Neural cell (in vitro differentiated cells): ENCODE data around the gene C2. TPM values are rescaled to one million over a fixed set of nuclear protein-coding genes. Genes with fewer than 3 reads are reported as not detected.

Source experiments
- H2AFZ ChIP-seq: fragments of 200-600, 300-800 bp; sonication (generic), shearing (Covaris generic); 2 replicates; pipeline ENCODE4 v1.6.0; 2014; ENCODE audit warnings: low read depth, mild to moderate bottlenecking, antibody characterized with exemption, low read length, moderate library complexity
- H3F3A ChIP-seq: fragments of 200-600 bp; shearing (Covaris generic); 2 replicates; pipeline ENCODE4 v1.6.1; 2016; ENCODE audit warnings: mild to moderate bottlenecking, moderate library complexity, mixed read lengths, antibody characterized with exemption, low read length; ENCODE audit not compliant: insufficient read depth, poor library complexity, severe bottlenecking
- H3K27ac ChIP-seq: fragments of 200-600, 300-800 bp; sonication (generic), shearing (Covaris generic); 2 replicates; pipeline ENCODE4 v1.5.1; 2014; ENCODE audit warnings: mild to moderate bottlenecking, low read length, moderate library complexity
- H3K27me3 ChIP-seq: fragments of 300-800, 200-600 bp; sonication (generic), shearing (Covaris generic); 2 replicates; pipeline ENCODE4 v1.6.0; 2014; ENCODE audit warnings: mild to moderate bottlenecking, low read depth, low read length, moderate library complexity; ENCODE audit not compliant: insufficient read depth
- H3K36me3 ChIP-seq: fragments of 300-800, 200-600 bp; sonication (generic), shearing (Covaris generic); 2 replicates; pipeline ENCODE4 v1.5.1; 2014; ENCODE audit warnings: mild to moderate bottlenecking, antibody characterized with exemption, low read length, moderate library complexity; ENCODE audit not compliant: insufficient read depth
- H3K4me2 ChIP-seq: fragments of 300-800, 200-600 bp; sonication (generic), shearing (Covaris generic); 2 replicates; pipeline ENCODE4 v1.6.0; 2014; ENCODE audit warnings: mild to moderate bottlenecking, low read length
- H3K4me3 ChIP-seq: fragments of 300-800, 200-600 bp; sonication (generic), shearing (Covaris generic); 2 replicates; pipeline ENCODE4 v1.5.1; 2014; ENCODE audit warnings: mild to moderate bottlenecking, low read length, moderate library complexity
- H3K79me2 ChIP-seq: fragments of 200-600 bp; shearing (Covaris generic); replicated peaks from 2 replicates; pipeline ENCODE4 v1.6.0; 2014; ENCODE audit warnings: mild to moderate bottlenecking, low read length, moderate library complexity; ENCODE audit not compliant: insufficient read depth
- H3K9ac ChIP-seq: fragments of 300-800, 200-600 bp; sonication (generic), shearing (Covaris generic); 2 replicates; pipeline ENCODE4 v1.6.1; 2016; ENCODE audit warnings: mild to moderate bottlenecking, low read length, mixed read lengths
- H3K9me2 ChIP-seq: fragments of 200-600 bp; shearing (Covaris generic); 2 replicates; pipeline ENCODE4 v1.6.1; 2016; ENCODE audit warnings: mild to moderate bottlenecking, low read length, mixed read lengths; ENCODE audit not compliant: insufficient read depth
- H3K9me3 ChIP-seq: fragments of 200-600, 300-800 bp; sonication (generic), shearing (Covaris generic); 2 replicates; pipeline ENCODE4 v1.6.1; 2016; ENCODE audit warnings: mild to moderate bottlenecking, mixed run types, low read length, moderate library complexity, mixed read lengths
- H4K20me1 ChIP-seq: fragments of 200-600 bp; shearing (Covaris generic); 2 replicates; pipeline ENCODE4 v1.6.1; 2016; ENCODE audit warnings: mild to moderate bottlenecking, mixed run types; ENCODE audit not compliant: insufficient read depth
- EP300 ChIP-seq: fragments of 450-650 bp; conservative IDR thresholded peaks from 2 replicates; pipeline ENCODE4 v1.6.1; 2014; ENCODE audit warnings: antibody characterized with exemption, mild to moderate bottlenecking, moderate library complexity; ENCODE audit not compliant: poor library complexity, severe bottlenecking
- EZH2 ChIP-seq: fragments of 200-600, 300-800 bp; shearing (Covaris generic), sonication (generic); IDR thresholded peaks from 2 replicates; pipeline ENCODE4 v1.6.1; 2014; ENCODE audit warnings: antibody characterized with exemption, low read length, borderline replicate concordance, mild to moderate bottlenecking; ENCODE audit not compliant: insufficient read depth, poor library complexity, severe bottlenecking
- MXI1 ChIP-seq: fragments of 450-650 bp; conservative IDR thresholded peaks from 2 replicates; pipeline ENCODE4 v1.6.1; 2014; ENCODE audit warnings: antibody characterized with exemption, mild to moderate bottlenecking; ENCODE audit not compliant: poor library complexity, severe bottlenecking
- POLR2AphosphoS5 ChIP-seq: IDR thresholded peaks from 2 replicates; pipeline ENCODE4 v1.6.1; 2012
- RAD21 ChIP-seq: fragments of 450-650 bp; conservative IDR thresholded peaks from 2 replicates; pipeline ENCODE4 v1.6.1; 2014; ENCODE audit warnings: antibody characterized with exemption, mild to moderate bottlenecking, moderate library complexity
- REST ChIP-seq: IDR thresholded peaks from 2 replicates; pipeline ENCODE4 v1.6.1; 2012; ENCODE audit warnings: borderline replicate concordance
- SMC3 ChIP-seq: fragments of 450-650 bp; conservative IDR thresholded peaks from 2 replicates; pipeline ENCODE4 v1.6.1; 2014; ENCODE audit warnings: antibody characterized with exemption, mild to moderate bottlenecking, moderate library complexity; ENCODE audit not compliant: poor library complexity
- TAF1 ChIP-seq: IDR thresholded peaks from 2 replicates; pipeline ENCODE4 v1.6.1; 2012; ENCODE audit warnings: low read depth
- polyA plus RNA-seq: library from polyadenylated mRNA; depleted of rRNA; stranded (reverse); fragments of >200 nt; gene quantifications from 2 replicates; pipeline ENCODE4 v1.2.3, GENCODE V29; 2014
- TF ChIP-seq, protein P1 (sequence below): fragments of 450-650 bp; IDR thresholded peaks from 2 replicates; pipeline ENCODE4 v1.5.1; 2014; ENCODE audit warnings: antibody characterized with exemption, mild to moderate bottlenecking, moderate library complexity; ENCODE audit not compliant: poor library complexity, severe bottlenecking

Gene C2
- polyA plus RNA-seq, 1 donor from 2014 or later, result 1.2 TPM

- Histone ChIP-seq H3K36me3 (no peaks in the 10 kb centered on the region), H3K27ac (no peak overlapping the region), H3K9ac (no peak overlapping the region), H3K4me3 (no peak overlapping the region), H3K9me3 (no peaks in the 10 kb centered on the region), H3K27me3 (no peaks in the 10 kb centered on the region), H3F3A (no peaks in the 10 kb centered on the region), H4K20me1 (no peaks in the 10 kb centered on the region), H3K9me2 (no peaks in the 10 kb centered on the region), H2AFZ (no peak overlapping the region), H3K4me2 (no peak overlapping the region), H3K79me2 (no peaks in the 10 kb centered on the region)
- TF ChIP-seq, protein P1, sequence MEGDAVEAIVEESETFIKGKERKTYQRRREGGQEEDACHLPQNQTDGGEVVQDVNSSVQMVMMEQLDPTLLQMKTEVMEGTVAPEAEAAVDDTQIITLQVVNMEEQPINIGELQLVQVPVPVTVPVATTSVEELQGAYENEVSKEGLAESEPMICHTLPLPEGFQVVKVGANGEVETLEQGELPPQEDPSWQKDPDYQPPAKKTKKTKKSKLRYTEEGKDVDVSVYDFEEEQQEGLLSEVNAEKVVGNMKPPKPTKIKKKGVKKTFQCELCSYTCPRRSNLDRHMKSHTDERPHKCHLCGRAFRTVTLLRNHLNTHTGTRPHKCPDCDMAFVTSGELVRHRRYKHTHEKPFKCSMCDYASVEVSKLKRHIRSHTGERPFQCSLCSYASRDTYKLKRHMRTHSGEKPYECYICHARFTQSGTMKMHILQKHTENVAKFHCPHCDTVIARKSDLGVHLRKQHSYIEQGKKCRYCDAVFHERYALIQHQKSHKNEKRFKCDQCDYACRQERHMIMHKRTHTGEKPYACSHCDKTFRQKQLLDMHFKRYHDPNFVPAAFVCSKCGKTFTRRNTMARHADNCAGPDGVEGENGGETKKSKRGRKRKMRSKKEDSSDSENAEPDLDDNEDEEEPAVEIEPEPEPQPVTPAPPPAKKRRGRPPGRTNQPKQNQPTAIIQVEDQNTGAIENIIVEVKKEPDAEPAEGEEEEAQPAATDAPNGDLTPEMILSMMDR, result no peak
- TF ChIP-seq TAF1 (no peak), REST (no peak), EP300 (no peak), RAD21 (no peak), POLR2AphosphoS5 (no peak), EZH2 (no peak), SMC3 (no peak), MXI1 (no peak)
Measured at GRCh38 chr6:31949926-31950548, 22.5 kb downstream of the C2 start.

DNA sequence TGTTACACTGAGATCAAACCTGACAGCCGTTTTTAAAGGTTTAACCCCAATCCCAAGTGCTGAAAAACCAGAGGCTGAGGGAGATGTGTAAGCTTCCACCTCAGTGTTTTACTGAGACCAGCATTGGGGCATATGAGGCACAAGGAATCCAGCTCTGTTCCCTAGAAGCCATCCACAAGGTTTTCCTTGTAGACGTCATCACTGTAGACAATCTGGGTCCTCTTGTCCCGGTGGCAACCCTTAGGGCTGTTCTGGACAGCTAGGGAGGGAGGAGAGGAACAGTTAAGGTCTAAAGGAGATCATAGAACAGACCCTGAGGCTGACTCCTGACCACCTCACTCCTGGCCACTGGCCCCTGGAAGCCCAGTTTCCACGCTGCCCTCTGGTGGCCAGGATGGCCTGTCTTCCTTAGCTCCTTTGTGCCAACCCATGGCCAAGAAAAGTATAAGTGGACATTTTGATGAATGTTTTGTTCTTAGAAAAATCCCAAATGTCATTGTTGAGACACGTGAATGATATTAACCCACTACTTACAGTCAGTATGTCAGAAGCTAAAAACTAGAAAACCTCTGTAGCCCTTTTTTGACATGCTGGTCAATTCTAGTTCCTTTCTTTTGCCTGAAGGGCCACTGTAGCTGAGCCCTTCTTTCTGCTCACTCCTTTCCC is 24.8 kb downstream of the C2 start:
- peaks cover under 1% of the 10 kb centered on the region for H3K79me2 ChIP-seq
- no peaks in the 10 kb centered on the region for H4K20me1 ChIP-seq
- no peak overlapping the region for H2AFZ ChIP-seq
- H3K27me3 ChIP-seq, result no peaks in the 10 kb centered on the region
- no peak overlapping the region for H3K27ac ChIP-seq
- H3K9me2 ChIP-seq, result no peaks in the 10 kb centered on the region
- no peaks in the 10 kb centered on the region for H3K36me3 ChIP-seq
- no peak overlapping the region for H3K4me2 ChIP-seq
- H3K9me3 ChIP-seq, result no peaks in the 10 kb centered on the region
- no peaks in the 10 kb centered on the region for H3F3A ChIP-seq
- no peak overlapping the region for H3K4me3 ChIP-seq
- H3K9ac ChIP-seq, result no peak overlapping the region
- TF ChIP-seq SMC3, result peak; percentile 76
- TF ChIP-seq REST, result no peak
- peak; percentile 59 for TF ChIP-seq RAD21
- TF ChIP-seq, protein P1, result peak; percentile 65
